Ovary (tissue), 9 donors: ENCODE data around the gene ACAP2. TPM values are rescaled to one million over a fixed set of nuclear protein-coding genes. Genes with fewer than 3 reads are reported as not detected.

Experiments
- DNase-seq, 5 donors: peaks; one replicate each; pipeline ENCODE4 v3.0.0-alpha.2; 2019 to 2020
- H3K27ac ChIP-seq, 2 donors: fragments of 200-600 bp; one replicate each; pipeline versions ENCODE4 v1.5.1 to v1.8.0; 2019 to 2022
- H3K27me3 ChIP-seq: fragments of 200-600 bp; one replicate; pipeline ENCODE4 v1.8.0; 2022
- H3K36me3 ChIP-seq: fragments of 200-600 bp; sonication (generic); one replicate; pipeline ENCODE4 v1.5.1; 2019
- H3K4me1 ChIP-seq: one replicate; pipeline ENCODE4 v1.8.1; 2013; ENCODE audit warnings: mild to moderate bottlenecking, moderate library complexity; ENCODE audit not compliant: insufficient read depth
- H3K4me3 ChIP-seq: fragments of 200-600 bp; sonication (generic); one replicate; pipeline ENCODE4 v1.5.1; 2017
- H3K9me3 ChIP-seq, 2 donors: fragments of 200-600 bp in 1 of 2; sonication (generic) in 1 of 2; one replicate each; pipeline versions ENCODE4 v1.5.1 to v1.8.1; 2013 to 2019; ENCODE audit warnings: mild to moderate bottlenecking in 1 of 2, moderate library complexity in 1 of 2
- EP300 ChIP-seq: sonication (generic); formaldehyde crosslinking; IDR thresholded peaks from one replicate; pipeline ENCODE4 v1.6.1; 2017; ENCODE audit warnings: antibody characterized with exemption
- POLR2A ChIP-seq: fragments of 450-650 bp; IDR thresholded peaks from one replicate; pipeline ENCODE4 v1.6.1; 2017; ENCODE audit warnings: antibody characterized with exemption, mild to moderate bottlenecking, moderate library complexity
- WGBS, 3 donors: extraction: QIAGEN DNeasy Blood & Tissue Kit in 1 of 3; methylation state at CpG; one replicate each; pipeline versions ENCODE4 v1.1.5 to v1.1.7; 2013 to 2017; 5-methylcytosine and 5-hydroxymethylcytosine counted together
- intact Hi-C, 4 donors: fragments of 100-400 bp; cut with DNase I; formaldehyde crosslinking; loops; one replicate each; pipeline versions ENCODE4 v1.11.0 to v1.15.1; 2022 to 2023
- polyA plus RNA-seq, 2 donors: library from polyadenylated mRNA; stranded (reverse); fragments of 200-250 nt in 1 of 2; fragments of 350-450 nt in 1 of 2; fragmentation: Illumina TruSeq in 1 of 2; extraction: RNeasy Lipid Tissue Mini Kit (QIAGEN cat#74804) in 1 of 2; gene quantifications; one replicate each; pipeline ENCODE4 v1.2.3, GENCODE V29; 2013 to 2014
- total RNA-seq, 7 donors: library from RNA; depleted of rRNA in 2 of 7; stranded (reverse); fragments of >200 nt in 2 of 7; fragmentation: NEBNext Ultra II Directional in 3 of 7; extraction: Animal tissue kit (Norgen Biotek cat#: 25700) in 3 of 7; gene quantifications; one replicate each; pipeline versions ENCODE4 v1.1.0 to v1.2.4, GENCODE V29; 2016 to 2023
- TF ChIP-seq, protein P1 (sequence below), 3 donors: fragments of 450-650 bp in 2 of 3; fragments of 200-600 bp in 1 of 3; IDR thresholded peaks; one replicate each; pipeline versions ENCODE4 v1.5.1 to v1.8.0; 2016 to 2022; ENCODE audit warnings: antibody characterized with exemption in 3 of 3, mild to moderate bottlenecking in 1 of 3
- donor health status: DM: no; HTN: no; CAD: no; lungs with moderate emphysema.
- donor health status: DM: no; HTN: no; CAD: no.
- donor health status: Bipolar disorder and iron deficiency.
- donor health status: DM: yes; HTN: yes; CAD: no.
- donor health status: DM: no; HTN: no; CAD: no.
- donor health status: DM: yes; HTN: yes; CAD: no.

Gene ACAP2
- total and polyA plus RNA-seq, 9 donors, result 15.1 to 66.8 (median 49.4) TPM

DNA sequence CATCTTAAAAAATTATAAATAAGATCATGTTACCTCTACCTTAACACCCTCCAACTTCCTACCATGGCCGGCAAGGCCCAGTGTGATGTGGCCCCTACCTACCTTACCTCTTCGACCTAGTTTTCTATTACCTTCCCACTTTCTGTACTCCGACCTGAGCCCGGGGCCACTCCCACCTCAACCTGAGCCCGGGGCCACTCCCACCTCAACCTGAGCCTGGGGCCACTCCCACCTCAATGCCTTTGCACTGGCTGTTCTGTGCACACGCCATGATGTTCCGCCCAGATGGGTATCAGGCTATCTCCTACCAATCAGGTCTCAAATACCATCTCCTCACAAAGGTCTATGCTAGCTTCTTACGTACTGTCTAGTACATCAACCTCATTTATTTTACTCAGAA, 105.1 kb downstream of the ACAP2 start:
- 85 to 97% (median 97%) methylated on average over 8 of the region's 8 CpGs for WGBS, 3 donors

DNA sequence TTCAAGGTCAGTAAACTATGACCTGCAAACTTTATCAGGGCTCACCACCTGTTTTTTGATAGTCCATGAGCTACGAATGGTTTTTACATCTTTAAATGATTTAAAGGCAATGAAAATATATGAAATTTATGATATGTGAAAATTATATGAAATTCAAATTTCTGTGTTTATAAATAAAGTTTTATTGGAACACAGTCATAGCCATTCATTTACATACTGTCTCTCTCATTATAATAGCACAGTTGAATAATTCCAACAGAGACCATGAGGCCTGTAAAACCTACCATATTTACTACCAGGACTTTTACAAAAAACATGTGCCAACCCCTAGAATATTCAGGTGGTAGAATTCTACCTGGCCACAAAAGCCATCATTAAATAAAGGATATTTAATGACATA, 107.9 kb downstream of the ACAP2 start:
- no peak overlapping the region for H3K4me3 ChIP-seq
- H3K36me3 ChIP-seq, result no peaks in the 10 kb centered on the region
- H3K9me3 ChIP-seq, result no peaks in the 10 kb centered on the region
- H3K27me3 ChIP-seq, result no peaks in the 10 kb centered on the region
- TF ChIP-seq POLR2A (no peak), EP300 (no peak)
- TF ChIP-seq, protein P1, sequence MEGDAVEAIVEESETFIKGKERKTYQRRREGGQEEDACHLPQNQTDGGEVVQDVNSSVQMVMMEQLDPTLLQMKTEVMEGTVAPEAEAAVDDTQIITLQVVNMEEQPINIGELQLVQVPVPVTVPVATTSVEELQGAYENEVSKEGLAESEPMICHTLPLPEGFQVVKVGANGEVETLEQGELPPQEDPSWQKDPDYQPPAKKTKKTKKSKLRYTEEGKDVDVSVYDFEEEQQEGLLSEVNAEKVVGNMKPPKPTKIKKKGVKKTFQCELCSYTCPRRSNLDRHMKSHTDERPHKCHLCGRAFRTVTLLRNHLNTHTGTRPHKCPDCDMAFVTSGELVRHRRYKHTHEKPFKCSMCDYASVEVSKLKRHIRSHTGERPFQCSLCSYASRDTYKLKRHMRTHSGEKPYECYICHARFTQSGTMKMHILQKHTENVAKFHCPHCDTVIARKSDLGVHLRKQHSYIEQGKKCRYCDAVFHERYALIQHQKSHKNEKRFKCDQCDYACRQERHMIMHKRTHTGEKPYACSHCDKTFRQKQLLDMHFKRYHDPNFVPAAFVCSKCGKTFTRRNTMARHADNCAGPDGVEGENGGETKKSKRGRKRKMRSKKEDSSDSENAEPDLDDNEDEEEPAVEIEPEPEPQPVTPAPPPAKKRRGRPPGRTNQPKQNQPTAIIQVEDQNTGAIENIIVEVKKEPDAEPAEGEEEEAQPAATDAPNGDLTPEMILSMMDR (IDR thresholded peaks at IDR 0.05), result no peak
- no peak for DNase-seq
- 79 to 92% (median 88%) methylated on average over 1 of the region's 1 CpG for WGBS, 3 donors
- H3K27ac ChIP-seq, result no peak overlapping the region
- no peaks in the 10 kb centered on the region for H3K4me1 ChIP-seq
- intact Hi-C loops, result no loop called here

More for the DNA sequence above, 105.1 kb downstream of the ACAP2 start:
- TF ChIP-seq, protein P1 (IDR thresholded peaks at IDR 0.05), result no peak
- no peak for TF ChIP-seq POLR2A
- TF ChIP-seq EP300, result no peak
- no peak overlapping the region for H3K4me3 ChIP-seq
- no peaks in the 10 kb centered on the region for H3K27me3 ChIP-seq
- no peaks in the 10 kb centered on the region for H3K4me1 ChIP-seq
- no peak for DNase-seq
- intact Hi-C loops, result no loop called here
- H3K9me3 ChIP-seq, result no peaks in the 10 kb centered on the region
- no peaks in the 10 kb centered on the region for H3K36me3 ChIP-seq
- H3K27ac ChIP-seq, result no peak overlapping the region

DNA sequence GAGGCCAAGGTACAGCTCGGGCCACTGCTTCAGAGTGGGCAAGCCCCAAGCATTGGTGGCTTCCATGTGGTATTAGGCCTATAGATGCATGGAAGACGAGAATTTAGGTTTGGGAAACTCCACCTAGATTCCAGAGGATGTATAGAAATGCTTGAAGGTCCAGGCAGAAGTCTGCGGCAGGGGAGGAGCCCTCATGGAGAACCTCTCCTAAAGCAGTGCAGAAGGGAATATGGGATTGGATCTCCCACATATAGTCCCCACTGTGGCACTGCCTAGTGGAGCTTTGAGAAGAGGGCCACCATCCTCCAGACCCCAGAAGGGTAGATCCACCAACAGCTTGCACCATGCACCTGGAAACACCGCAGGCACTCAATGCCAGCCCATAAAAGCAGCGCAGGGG, 123.8 kb downstream of the ACAP2 start:
- Histone ChIP-seq H3K36me3 (no peaks in the 10 kb centered on the region), H3K4me3 (no peak overlapping the region), H3K27ac (no peak overlapping the region), H3K4me1 (no peaks in the 10 kb centered on the region), H3K9me3 (peaks cover 0 to 5% of the 10 kb centered on the region in 2 donors), H3K27me3 (no peaks in the 10 kb centered on the region)
- no peak for DNase-seq
- intact Hi-C loops, result no loop called here
- WGBS, 3 donors, result 87 to 99% (median 99%) methylated on average over 5 of the region's 5 CpGs
- TF ChIP-seq, protein P1 (IDR thresholded peaks at IDR 0.05), result no peak
- no peak for TF ChIP-seq POLR2A
- no peak for TF ChIP-seq EP300

DNA sequence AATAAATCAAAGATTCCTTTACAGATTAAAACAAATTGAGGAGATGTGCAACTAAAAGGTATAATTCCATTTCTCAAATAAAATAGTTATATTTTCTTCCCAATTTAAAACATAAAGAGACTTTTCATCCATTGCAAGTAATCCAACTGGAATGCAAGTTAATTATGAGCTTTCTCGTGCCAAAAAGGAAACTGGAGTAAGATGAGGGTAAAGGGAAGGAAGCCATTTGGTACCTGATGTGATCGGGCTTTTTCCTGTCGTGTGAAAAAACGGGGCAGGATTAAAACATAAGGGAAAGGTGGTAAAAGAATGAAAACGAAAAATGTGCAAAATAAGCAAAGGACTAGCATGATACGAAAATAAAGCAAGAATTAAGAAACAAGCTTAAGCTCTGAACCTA, 130.1 kb downstream of the ACAP2 start:
- Histone ChIP-seq H3K27me3 (no peaks in the 10 kb centered on the region), H3K27ac (no peak overlapping the region), H3K4me3 (no peak overlapping the region), H3K4me1 (no peaks in the 10 kb centered on the region), H3K9me3 (no peaks in the 10 kb centered on the region), H3K36me3 (no peaks in the 10 kb centered on the region)
- WGBS, 3 donors, result 84 to 87% (median 86%) methylated on average over 6 of the region's 6 CpGs
- TF ChIP-seq, protein P1 (IDR thresholded peaks at IDR 0.05), result no peak
- DNase-seq, result no peak
- intact Hi-C loops, result no loop called here

DNA sequence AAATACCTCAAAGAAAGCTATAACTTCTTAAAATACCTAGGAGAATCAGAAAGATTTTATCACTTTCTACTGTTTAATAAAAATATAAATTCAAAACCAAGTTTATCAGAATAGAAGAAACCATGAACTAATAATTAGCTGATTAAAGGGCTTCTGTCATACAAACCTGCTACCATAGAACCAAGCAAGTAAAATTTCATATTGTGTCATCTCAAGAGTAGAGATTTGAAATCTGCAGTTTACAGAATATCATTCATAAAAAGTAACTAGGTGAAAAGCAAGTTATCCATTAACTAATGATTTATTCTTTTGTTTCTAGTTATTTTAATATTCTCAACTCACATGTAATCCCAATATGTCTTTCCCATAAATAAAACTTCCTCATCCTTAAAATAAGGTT, 135.1 kb downstream of the ACAP2 start:
- no peaks in the 10 kb centered on the region for H3K4me1 ChIP-seq
- intact Hi-C loops, result no loop called here
- H3K4me3 ChIP-seq, result no peak overlapping the region
- no peaks in the 10 kb centered on the region for H3K27me3 ChIP-seq
- no peak for DNase-seq
- H3K9me3 ChIP-seq, result no peaks in the 10 kb centered on the region
- H3K27ac ChIP-seq, result no peak overlapping the region
- no peaks in the 10 kb centered on the region for H3K36me3 ChIP-seq
- TF ChIP-seq POLR2A (no peak), EP300 (no peak)
- TF ChIP-seq, protein P1 (IDR thresholded peaks at IDR 0.05), result no peak
